Measurements from ENCODE around the gene SYK.

The SYK gene

GRCh38 chr9:90861380-90861779 is 59.8 kb downstream of the SYK start:
- Histone ChIP-seq H3K79me2 (ENCODE audit: low read length) (peaks cover 41% of the 10 kb centered on the region), H3K27ac (ENCODE audit: low read length) (no peak overlapping the region), H3K9me3 (ENCODE audit: insufficient read depth, low read length) (no peaks in the 10 kb centered on the region), H3K9ac (ENCODE audit: low read length) (no peak overlapping the region), H3K4me1 (ENCODE audit: low read length) (no peaks in the 10 kb centered on the region), H4K20me1 (ENCODE audit: insufficient read depth, low read length) (peaks cover 17% of the 10 kb centered on the region), H3K27me3 (ENCODE audit: low read depth, low read length) (no peaks in the 10 kb centered on the region), H2AFZ (ENCODE audit: low read depth, low read length) (no peak overlapping the region), H3K4me3 (ENCODE audit: low read length) (no peak overlapping the region), H3K36me3 (replicated peaks; ENCODE audit: low read depth, low read length) (peaks cover 89% of the 10 kb centered on the region), H3K4me2 (ENCODE audit: low read length) (no peak overlapping the region)
- TF ChIP-seq CTCF (IDR thresholded peaks at IDR 0.05; ENCODE audit: low read depth, low read length) (no peak), EZH2phosphoT487 (IDR thresholded peaks at IDR 0.05; ENCODE audit: low read depth) (no peak)

GRCh38 chr9:90861826-90862740 is 60.5 kb downstream of the SYK start:
- H3K27me3 ChIP-seq (ENCODE audit: low read depth, low read length), result no peaks in the 10 kb centered on the region
- no peak overlapping the region for H3K9ac ChIP-seq (ENCODE audit: low read length)
- TF ChIP-seq EZH2phosphoT487 (IDR thresholded peaks at IDR 0.05; ENCODE audit: low read depth) (no peak), CTCF (IDR thresholded peaks at IDR 0.05; ENCODE audit: low read depth, low read length) (no peak)
- peaks cover 13% of the 10 kb centered on the region for H4K20me1 ChIP-seq (ENCODE audit: insufficient read depth, low read length)
- H3K4me2 ChIP-seq (ENCODE audit: low read length), result no peak overlapping the region
- no peak overlapping the region for H2AFZ ChIP-seq (ENCODE audit: low read depth, low read length)
- no peaks in the 10 kb centered on the region for H3K4me1 ChIP-seq (ENCODE audit: low read length)
- H3K27ac ChIP-seq (ENCODE audit: low read length), result no peak overlapping the region
- no peaks in the 10 kb centered on the region for H3K9me3 ChIP-seq (ENCODE audit: insufficient read depth, low read length)
- peaks cover 89% of the 10 kb centered on the region for H3K36me3 ChIP-seq (replicated peaks; ENCODE audit: low read depth, low read length)
- H3K4me3 ChIP-seq (ENCODE audit: low read length), result no peak overlapping the region
- H3K79me2 ChIP-seq (ENCODE audit: low read length), result peaks cover 42% of the 10 kb centered on the region

GRCh38 chr9:90864779-90865178 is 63.2 kb downstream of the SYK start:
- H3K4me3 ChIP-seq (ENCODE audit: low read length), result no peak overlapping the region
- H3K36me3 ChIP-seq (replicated peaks; ENCODE audit: low read depth, low read length), result peaks cover 80% of the 10 kb centered on the region
- no peak for TF ChIP-seq CTCF (IDR thresholded peaks at IDR 0.05; ENCODE audit: low read depth, low read length)
- no peak for TF ChIP-seq EZH2phosphoT487 (IDR thresholded peaks at IDR 0.05; ENCODE audit: low read depth)
- no peaks in the 10 kb centered on the region for H3K9me3 ChIP-seq (ENCODE audit: insufficient read depth, low read length)
- peaks cover 29% of the 10 kb centered on the region for H3K79me2 ChIP-seq (ENCODE audit: low read length)
- H3K9ac ChIP-seq (ENCODE audit: low read length), result no peak overlapping the region
- no peaks in the 10 kb centered on the region for H3K4me1 ChIP-seq (ENCODE audit: low read length)
- H3K4me2 ChIP-seq (ENCODE audit: low read length), result no peak overlapping the region
- no peak overlapping the region for H3K27ac ChIP-seq (ENCODE audit: low read length)
- no peaks in the 10 kb centered on the region for H3K27me3 ChIP-seq (ENCODE audit: low read depth, low read length)
- H4K20me1 ChIP-seq (ENCODE audit: insufficient read depth, low read length), result peaks cover 9% of the 10 kb centered on the region
- H2AFZ ChIP-seq (ENCODE audit: low read depth, low read length), result no peak overlapping the region

GRCh38 chr9:90867101-90867500 is 65.5 kb downstream of the SYK start:
- TF ChIP-seq CTCF (IDR thresholded peaks at IDR 0.05; ENCODE audit: low read depth, low read length) (no peak), EZH2phosphoT487 (IDR thresholded peaks at IDR 0.05; ENCODE audit: low read depth) (no peak)
- no peak overlapping the region for H3K27ac ChIP-seq (ENCODE audit: low read length)

More at GRCh38 chr9:90867101-90867500, 65.5 kb downstream of the SYK start:
- Histone ChIP-seq H3K9ac (ENCODE audit: low read length) (no peak overlapping the region), H3K4me3 (ENCODE audit: low read length) (no peak overlapping the region), H2AFZ (ENCODE audit: low read depth, low read length) (no peak overlapping the region), H4K20me1 (ENCODE audit: insufficient read depth, low read length) (no peaks in the 10 kb centered on the region), H3K4me1 (ENCODE audit: low read length) (0 out of 2 replicates have a peak, but pooled peaks cover 3% of the 10 kb centered on the region), H3K9me3 (ENCODE audit: insufficient read depth, low read length) (no peaks in the 10 kb centered on the region), H3K36me3 (replicated peaks; ENCODE audit: low read depth, low read length) (peaks cover 68% of the 10 kb centered on the region), H3K4me2 (ENCODE audit: low read length) (no peak overlapping the region), H3K27me3 (ENCODE audit: low read depth, low read length) (no peaks in the 10 kb centered on the region), H3K79me2 (ENCODE audit: low read length) (peaks cover 33% of the 10 kb centered on the region)
